HL-60/S4 treated with phorbol 12-myristate 13-acetate at 8.2 ng/mL for 4 days and 3 days (cell line): ENCODE measurements around the gene NT5C3A.

Experiments used
- in situ Hi-C: fragments of 300-500 bp; cut with MboI; formaldehyde crosslinking; loops from 2 replicates; pipeline ENCODE4 v1.15.0; 2022; ENCODE audit warnings: low sequenced_read_pairs

The NT5C3A gene

DNA sequence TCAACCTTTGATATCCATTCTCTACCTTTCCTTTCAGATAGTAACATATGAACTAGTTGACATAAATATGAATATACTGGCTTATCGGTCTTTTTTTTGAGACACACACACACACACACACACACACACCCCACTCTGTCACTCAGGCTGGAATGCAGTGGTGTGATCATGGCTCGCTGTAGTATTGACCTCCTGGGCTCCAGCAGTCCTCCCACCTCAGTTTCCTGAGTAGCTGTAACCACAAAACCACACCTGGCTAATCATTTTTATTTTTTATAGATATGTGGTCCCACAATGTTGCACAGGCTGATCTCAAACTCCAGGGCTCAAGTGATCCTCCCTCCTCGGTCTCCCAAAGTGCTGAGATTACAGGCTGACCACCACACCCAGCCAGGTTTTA lies 14.2 kb upstream of the NT5C3A start:
- in situ Hi-C loops = no loop called here

DNA sequence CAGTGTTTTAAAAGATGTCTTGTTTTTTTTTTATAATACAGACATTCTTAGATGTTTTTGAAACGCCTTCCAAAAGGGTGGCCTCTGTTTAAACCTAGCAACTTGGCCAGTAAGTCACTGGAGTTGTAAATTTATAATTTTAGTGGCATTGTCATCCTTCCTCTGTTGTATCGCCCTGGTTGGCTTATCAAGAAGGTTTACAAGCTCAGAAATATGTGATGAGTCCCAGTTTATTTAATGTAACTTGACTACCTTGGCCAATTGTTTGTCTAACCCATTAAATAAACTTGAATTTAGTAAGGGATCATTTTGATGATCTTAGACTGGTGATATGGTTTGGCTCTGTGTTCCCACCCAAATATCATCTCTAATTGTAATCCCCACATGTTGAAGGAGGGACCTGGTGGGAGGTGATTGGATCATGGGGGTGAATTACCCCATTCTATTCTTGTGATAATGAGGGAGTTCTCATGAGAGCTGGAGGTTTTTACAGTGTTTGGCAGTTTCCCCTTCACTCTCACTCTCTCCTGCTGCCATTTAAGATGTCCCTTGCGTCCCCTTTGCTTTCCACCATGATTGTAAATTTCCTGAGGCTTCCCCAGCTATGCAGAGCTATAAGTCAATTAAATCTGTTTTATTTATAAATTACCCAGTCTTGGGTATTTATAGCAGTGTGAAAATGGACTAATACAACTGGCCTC lies 13.4 kb upstream of the NT5C3A start:
- in situ Hi-C loops = no loop called here

DNA sequence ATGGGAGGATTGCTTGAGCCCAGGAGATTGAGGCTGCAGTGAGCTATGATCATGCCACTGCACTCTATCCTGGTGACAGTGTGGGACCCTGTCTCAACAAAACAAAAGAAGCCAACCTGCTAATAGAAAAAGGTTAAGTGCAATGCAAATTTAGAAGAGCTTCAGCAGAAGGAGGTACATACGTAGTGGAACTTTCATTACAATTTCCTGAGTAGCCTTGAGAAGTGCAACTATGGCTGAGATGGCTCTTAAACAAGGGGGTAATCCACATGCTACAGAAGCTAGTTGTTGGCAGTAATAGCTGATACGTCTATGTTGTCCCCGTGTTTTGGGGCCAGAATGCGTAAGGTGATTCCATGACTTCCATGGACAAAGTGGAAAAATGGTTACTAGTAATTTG lies 10.7 kb upstream of the NT5C3A start:
- in situ Hi-C loops = no loop called here

DNA sequence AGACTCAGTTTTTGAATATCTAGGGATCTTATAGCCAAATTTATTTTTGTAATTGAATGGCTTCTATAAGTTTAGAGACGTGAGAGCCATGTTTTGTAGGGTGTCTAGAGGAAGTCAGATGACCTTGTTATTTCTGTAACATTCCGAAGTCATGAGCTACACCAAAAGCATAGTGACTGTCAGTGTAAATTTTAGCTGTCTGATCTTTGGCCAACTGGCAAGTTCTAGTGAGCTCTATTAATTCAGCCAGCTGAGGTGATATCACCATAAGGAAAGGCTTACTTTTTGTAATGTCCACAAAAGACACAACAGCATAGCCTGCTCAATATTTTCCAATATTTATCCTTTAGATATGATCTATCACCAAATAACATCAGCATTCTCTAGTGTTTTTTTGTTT lies 9.9 kb upstream of the NT5C3A start:
- in situ Hi-C loops = no loop called here

DNA sequence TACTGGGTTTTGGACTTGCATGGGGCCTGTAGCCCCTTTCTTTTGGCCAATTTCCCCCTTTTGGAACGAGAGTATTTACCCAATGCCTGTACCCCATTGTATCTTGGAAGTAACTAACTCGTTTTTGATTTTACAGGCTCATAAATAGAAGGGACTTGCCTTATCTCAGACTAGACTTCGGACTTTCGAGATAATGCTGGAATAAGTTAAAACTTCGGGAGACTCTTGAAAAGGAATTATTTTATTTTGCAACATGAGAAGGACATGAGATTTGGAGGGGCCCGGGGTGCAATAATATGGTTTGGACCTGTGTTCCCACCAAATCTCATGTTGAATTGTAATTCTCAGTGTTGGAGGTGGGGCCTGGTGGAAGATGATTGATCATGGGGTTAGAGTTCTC lies 8.3 kb upstream of the NT5C3A start:
- in situ Hi-C loops = no loop called here

DNA sequence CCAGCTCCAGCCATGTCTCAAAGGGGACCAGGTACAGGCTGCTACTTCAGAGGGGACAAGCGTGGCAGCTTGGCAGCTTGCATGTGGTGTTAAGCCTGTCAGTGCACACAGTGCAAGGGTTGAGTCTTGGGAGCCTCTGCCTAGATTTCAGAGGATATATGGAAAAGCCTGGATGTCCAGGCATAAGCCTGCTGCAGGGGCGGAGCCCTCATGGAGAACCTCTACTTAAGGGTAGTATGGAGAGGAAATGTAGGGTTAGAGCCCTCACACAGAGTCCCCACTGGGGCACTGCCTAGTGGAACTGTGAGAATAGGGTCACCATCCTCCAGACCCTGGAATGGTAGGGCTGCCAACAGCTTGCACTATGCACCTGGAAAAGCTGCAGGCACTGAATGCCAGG lies 7.7 kb upstream of the NT5C3A start:
- in situ Hi-C loops = no loop called here

DNA sequence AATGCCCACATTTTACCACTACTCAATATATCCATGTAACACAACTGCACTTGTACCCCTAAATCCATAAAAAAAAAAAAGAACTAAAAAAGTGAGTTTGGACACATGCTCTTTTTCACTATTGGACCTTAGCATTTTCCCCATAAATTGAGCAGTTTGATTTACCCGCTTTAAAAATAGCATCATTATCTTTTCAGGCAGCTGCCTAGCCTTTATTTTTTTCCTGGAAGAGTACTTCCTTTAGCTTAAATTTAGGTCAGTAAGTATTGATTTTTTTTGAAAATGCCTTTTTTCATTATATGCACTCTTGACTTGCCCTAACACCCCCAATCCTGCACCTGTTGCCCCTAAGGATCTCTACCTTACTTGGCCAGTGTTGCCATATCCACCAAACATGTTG lies 5.3 kb upstream of the NT5C3A start:
- in situ Hi-C loops = no loop called here

DNA sequence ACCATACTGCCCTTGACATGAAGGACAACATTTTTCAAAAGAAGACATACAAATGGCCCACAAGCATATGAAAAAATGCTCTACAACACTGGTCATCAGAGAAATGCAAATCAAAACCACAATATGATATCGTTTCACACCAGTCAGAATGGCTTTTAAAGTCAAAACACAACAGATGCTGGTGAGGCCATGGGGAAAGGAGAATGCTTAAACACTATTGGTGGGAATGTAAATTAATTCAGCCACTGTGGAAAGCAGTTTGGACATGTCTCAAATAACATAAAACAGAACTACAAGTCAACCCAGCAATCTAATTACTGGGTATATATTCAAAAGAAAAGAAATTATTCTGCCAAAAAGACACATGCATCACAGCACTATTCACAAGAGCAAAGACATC lies 4.2 kb upstream of the NT5C3A start:
- in situ Hi-C loops = no loop called here

DNA sequence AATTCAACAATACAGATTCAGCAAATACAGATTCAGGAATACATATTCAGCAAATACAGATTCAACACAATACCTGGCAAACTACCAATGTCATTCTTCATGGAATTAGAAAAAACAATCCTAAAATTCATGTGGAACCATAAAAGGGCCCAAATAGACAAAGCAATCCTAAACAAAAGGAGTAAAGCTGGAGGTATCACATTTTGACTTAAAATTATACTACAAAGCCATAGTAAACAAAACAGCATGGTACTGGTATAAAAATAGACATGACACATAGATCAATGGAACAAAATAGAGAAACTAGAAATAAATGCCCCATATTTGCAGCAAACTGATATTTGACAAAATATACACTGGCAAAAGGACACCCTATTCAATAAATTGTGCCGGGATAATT lies 3.4 kb upstream of the NT5C3A start:
- in situ Hi-C loops = no loop called here

DNA sequence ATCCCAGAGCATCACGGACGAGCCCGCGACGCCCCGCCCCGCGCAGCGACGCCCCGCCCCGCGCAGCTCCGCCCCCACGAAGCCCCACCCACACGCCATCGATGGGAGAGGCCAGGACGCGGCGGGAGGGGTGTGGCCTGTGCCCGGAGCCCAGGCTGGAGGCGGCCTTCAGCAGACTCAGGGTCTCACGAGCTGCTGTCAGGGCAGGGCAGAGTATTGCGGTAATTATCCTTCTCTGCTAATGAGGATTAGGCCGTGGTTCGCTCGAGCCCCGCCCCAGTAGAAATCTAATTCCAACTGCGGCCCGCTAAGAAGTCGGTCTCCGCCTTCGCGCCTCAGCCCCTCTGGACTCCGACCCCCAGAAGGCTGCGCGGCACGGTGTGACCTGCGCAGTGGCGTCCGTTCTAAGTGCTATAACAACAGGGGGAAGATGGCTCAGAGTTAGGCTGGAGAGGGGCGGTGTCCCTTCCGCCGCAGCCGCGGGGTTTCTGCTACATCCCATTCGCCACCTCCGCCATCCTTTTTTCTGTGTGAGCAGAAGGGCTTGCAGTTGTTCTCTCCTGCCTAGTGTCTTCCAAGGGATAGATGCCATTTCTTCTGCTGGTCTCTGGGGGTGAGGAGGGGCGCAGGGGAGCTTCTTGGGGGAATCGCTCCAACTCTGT lies 337 bp upstream of the NT5C3A start:
- in situ Hi-C loops = no loop called here

DNA sequence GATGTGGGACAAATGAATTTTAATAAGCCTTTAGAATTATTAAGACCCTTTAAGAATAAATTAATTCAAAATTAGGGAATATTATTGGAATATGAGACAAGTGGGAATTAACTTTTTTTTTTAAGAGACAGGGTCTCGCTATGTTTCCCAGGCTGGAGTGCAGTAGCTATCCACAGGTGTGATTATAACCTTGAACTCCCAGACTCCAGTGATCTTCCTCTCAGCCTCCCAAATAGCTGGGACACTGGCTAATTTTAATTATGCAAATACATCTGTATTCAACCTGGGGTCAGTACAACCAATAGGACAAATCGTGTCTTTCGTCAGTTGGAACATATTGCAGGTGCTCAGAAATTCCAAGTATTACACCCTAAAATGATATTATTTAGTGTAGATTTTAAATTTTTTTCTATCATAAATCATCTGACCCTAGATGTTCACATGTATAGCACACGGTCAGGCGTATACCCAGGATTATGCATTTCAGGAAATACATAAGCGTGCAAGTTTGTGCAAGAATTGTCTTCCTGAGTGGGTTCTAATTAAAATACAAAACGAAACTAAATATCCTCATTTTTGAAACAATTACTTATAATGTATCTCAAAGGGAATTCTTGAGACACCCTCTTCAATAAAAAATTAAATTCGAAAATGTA lies 1.2 kb downstream of the NT5C3A start:
- in situ Hi-C loops = no loop called here

DNA sequence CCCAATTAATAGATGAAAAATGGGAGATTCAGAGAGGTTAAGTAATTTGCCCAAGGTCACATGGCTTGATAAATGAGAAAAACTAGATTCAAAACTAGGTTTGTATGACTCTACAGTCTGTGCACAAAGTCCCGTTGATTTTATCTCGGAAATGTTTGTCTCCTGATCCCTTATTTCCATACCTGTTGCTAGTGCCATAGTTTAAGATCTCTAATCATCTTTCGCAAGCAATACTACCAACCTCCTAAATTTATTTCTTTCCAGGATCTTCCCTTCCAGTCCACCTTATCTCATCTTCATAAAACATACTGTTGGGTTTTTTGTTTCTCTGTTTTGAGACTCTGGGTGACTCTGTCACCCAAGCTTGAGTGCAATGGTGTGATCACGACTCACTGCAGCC lies 2.9 kb downstream of the NT5C3A start:
- in situ Hi-C loops = no loop called here

DNA sequence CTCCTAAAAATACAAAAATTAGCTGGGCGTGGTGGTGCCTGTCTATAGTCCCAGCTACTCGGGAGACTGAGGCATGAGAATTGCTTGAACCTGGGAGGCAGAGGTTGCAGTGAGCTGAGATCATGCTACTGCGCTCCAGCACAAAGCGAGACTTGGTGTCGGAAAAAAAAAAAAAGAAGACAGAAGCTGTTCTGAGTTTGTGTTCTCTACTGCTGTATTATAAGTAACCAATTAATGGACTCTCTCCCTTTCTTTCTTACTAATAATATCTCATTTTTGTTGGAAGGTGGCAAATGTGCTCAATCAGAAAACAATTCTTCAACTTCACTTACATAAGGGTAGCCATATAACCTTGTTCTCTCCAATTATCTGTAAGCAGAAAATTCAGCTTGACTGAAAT lies 7.4 kb downstream of the NT5C3A start:
- in situ Hi-C loops = no loop called here

DNA sequence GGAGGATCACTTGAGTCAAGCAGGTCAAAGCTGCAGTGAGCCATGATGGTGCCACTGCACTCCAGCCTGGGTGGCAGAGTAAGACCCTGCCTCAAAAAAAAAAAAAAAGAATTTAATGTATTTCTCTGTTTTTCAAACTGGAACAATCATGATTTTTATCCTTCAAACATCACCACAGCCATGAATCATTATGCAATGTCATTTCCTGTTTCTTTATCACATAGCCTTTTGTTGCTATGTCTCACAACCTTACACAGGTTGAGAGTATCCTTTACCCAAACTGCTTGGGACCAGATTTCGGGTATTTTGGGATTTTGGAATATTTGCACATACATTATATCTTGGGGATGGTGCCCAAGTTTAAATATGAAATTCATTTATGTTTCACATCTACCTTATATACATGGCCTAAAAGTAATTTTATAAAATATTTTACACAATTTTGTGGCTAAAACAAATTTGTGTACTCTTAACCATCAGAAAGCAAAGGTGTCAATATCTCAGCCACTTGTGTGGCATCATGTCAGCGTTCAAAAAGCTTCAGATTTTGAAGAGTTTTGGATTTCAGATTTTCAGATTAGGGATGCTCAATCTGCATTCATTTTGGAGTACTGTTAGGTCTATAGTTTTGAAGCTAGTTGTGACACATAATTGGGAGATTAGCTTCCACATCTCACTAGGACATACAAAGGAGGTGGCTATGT lies 8.2 kb downstream of the NT5C3A start:
- in situ Hi-C loops = no loop called here

DNA sequence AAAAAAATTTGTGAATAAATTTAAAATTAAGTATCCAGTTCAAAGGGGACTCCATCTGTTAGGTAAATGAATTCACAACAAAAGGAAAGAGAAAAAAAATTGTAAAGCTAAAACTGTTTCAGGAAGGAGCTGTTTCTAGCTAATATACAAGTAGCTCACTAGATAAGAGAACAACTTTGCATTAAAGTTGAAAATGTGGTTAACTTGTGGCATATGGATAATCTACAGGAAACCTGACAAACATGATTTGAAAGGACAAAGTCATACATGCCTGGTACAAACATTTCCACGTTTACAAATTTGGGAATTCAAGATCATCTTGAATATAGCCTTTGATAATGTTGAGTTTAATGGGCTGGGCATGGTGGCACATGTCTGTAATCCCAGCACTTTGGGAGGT lies 8.9 kb downstream of the NT5C3A start:
- in situ Hi-C loops = no loop called here

DNA sequence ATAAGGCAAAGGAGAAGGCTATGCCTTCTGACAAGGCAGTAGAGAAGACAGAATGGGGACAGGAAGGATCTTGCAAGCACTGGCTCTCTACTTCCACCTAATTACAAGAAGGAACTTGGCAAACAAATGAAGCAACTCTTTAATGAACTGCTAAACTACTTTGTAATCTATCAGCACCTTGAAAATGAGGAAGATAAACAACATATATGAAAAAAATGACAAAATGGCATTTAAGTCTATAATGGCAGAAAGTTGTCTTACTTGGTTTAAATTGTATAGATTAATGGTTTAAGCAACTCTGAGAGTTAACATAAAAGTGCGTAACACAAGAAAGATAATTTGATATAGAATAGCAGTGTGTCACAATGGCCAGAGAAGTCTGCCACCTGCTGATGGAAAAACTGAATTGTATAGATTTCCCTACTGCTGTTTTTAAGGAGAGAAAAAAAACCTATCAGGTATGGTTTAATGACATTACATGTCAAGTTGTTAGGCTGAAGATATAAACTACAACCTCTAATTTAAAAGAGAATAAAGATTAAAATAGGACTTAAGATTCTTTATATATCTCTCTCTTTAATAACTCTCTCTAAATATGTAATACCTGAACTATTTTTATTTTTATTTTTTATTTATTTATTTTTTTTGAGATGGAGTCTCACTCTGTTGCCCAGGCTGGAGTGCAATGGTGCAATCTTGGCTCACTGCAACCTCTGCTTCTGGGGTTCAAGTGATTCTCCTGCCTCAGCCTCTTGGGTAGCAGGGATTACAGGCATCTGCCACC lies 11.8 kb downstream of the NT5C3A start:
- in situ Hi-C loops = no loop called here

DNA sequence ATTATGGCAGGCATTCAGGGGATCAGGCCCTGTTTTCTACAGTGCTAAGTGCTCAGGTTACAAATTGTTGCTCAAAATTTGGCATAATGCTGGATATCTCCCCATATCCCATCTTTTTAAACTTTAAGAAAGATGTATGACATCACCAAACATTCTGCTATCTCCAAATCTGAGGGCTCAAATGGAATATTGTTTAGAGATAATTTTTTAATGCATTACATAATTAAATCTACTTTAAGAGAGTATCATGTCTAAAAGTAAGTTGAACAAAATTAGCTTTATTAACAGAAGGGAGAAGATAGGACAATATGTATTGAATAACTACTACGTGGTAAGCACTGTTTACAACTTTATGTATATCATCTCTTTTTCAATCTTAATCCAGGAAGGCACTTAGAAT lies 13.9 kb downstream of the NT5C3A start:
- in situ Hi-C loops = no loop called here

DNA sequence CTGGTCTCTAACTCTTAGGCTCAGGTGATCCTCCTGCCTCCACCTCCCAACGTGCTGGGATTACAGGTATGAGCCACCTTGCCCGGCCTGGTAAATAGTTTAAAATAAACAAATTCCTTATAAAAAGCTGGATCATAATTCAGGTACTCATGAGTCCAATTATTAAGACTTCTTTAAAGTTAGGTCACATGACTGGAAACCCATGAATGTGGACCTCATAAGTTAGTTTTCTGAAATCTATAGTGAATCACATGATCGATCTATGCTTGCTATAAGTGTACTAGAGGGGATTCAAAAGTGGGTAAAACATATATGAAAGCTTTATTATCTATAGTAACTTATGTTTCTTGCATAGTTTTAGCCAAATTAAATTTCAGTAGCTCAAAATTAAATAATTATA lies 14.3 kb downstream of the NT5C3A start:
- in situ Hi-C loops = no loop called here

DNA sequence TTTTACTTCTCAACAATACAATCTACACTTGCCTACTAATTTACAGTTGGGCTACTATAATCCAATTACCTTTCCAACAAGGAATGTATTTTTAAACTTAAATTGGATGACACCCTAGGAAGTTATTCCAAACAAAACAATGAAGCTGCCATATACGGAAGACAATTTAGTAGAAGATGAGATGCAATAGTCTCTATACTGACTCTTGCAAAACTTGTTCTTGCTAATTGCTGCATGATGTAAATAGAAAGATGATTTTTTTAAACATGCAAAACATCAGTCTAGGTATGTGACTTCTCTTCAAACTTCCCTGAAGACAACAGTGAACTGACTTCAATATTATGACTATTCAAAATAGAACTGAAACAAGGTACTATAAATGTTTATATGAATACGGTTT lies 17.6 kb downstream of the NT5C3A start:
- in situ Hi-C loops = no loop called here

DNA sequence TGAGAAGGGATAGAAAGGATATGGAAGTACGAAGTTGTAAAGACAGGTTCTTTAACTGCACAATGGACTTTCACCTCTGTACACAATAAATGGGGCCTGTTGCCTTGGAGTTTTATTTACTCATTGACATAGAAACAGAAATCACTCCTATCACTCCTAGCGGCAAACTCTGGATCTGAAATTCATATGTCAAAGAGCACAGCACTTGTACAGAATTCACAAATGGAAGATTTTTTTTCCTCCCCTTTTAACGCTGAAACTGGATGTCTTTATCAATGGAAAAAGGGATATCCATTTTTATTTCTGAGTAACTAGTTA lies 18.2 kb downstream of the NT5C3A start:
- in situ Hi-C loops = no loop called here
